NCI-H2196 (cell line): ENCODE measurements around the gene TGM2.

Experiments
- DNase-seq: peaks from one replicate; lab custom pipeline; 2025; ENCODE audit not compliant: unreplicated experiment; lab: John Stamatoyannopoulos, UW

The TGM2 gene

GRCh38 chr20:38095017-38095686, 69.9 kb downstream of the TGM2 start:
- no peak for DNase-seq

- DNase-seq = no peak
Observed at GRCh38 chr20:38094373-38094891, 70.6 kb downstream of the TGM2 start.

GRCh38 chr20:38093641-38094077, 71.4 kb downstream of the TGM2 start:
- DNase-seq = no peak

- no peak for DNase-seq
Observed at GRCh38 chr20:38092915-38093314, 72.2 kb downstream of the TGM2 start.

- DNase-seq = no peak
Observed at GRCh38 chr20:38092260-38092857, 72.7 kb downstream of the TGM2 start.

GRCh38 chr20:38091441-38092216, 73.4 kb downstream of the TGM2 start:
- no peak for DNase-seq

GRCh38 chr20:38090061-38090460, 75.0 kb downstream of the TGM2 start:
- no peak for DNase-seq

- no peak for DNase-seq
Observed at GRCh38 chr20:38089500-38089899, 75.6 kb downstream of the TGM2 start.

- no peak for DNase-seq
Observed at GRCh38 chr20:38085026-38085425, 80.0 kb downstream of the TGM2 start.

- no peak for DNase-seq
Observed at GRCh38 chr20:38084425-38084951, 80.6 kb downstream of the TGM2 start.

- DNase-seq = no peak
Observed at GRCh38 chr20:38083338-38084048, 81.6 kb downstream of the TGM2 start.

GRCh38 chr20:38082894-38083293, 82.2 kb downstream of the TGM2 start:
- no peak for DNase-seq

GRCh38 chr20:38081575-38081974, 83.5 kb downstream of the TGM2 start:
- no peak for DNase-seq

- no peak for DNase-seq
Observed at GRCh38 chr20:38079353-38079752, 85.7 kb downstream of the TGM2 start.

GRCh38 chr20:38078084-38078483, 87.0 kb downstream of the TGM2 start:
- no peak for DNase-seq
